ENCODE measurements around the gene SNAPC2. TPM values are rescaled to one million over a fixed set of nuclear protein-coding genes. Genes with fewer than 3 reads are reported as not detected.
"Not testable (repeated sequence)": the region's sequence is repeated elsewhere in the genome, so short reads cannot be mapped to it uniquely, and the experiment has no call there.

Gene SNAPC2
- total RNA-seq, 1 experiment from 2014 or later: 26.6 TPM

GRCh38 chr19:7881910-7882309, 38.2 kb upstream of the SNAPC2 start:
- 0 out of 2 replicates have a peak, but pooled peaks cover 4% of the 10 kb centered on the region for H3K27me3 ChIP-seq (replicated peaks)
- H3K36me3 ChIP-seq: no peaks in the 10 kb centered on the region
- H3K27ac ChIP-seq: no peak overlapping the region
- no peak overlapping the region for H3K4me3 ChIP-seq
- DNase-seq (ENCODE audit: low read depth in 1 of 2, low spot score in 2 of 2): no peak
- no peaks in the 10 kb centered on the region for H3K4me1 ChIP-seq (replicated peaks)
- H3K9me3 ChIP-seq (replicated peaks): no peaks in the 10 kb centered on the region

- H3K27ac ChIP-seq: no peak overlapping the region
- no peaks in the 10 kb centered on the region for H3K36me3 ChIP-seq
- H3K9me3 ChIP-seq (replicated peaks): no peaks in the 10 kb centered on the region
- H3K4me3 ChIP-seq: no peak overlapping the region
- no peaks in the 10 kb centered on the region for H3K27me3 ChIP-seq (replicated peaks)
- DNase-seq (ENCODE audit: low read depth in 1 of 2, low spot score in 2 of 2): no peak
- H3K4me1 ChIP-seq (replicated peaks): peaks cover 1% of the 10 kb centered on the region; the same call in 1 of the 2 replicates
Measured at GRCh38 chr19:7883105-7883504, 37.0 kb upstream of the SNAPC2 start.

GRCh38 chr19:7883796-7884570, 36.2 kb upstream of the SNAPC2 start:
- no peak for DNase-seq (ENCODE audit: low read depth in 1 of 2, low spot score in 2 of 2)
- no peaks in the 10 kb centered on the region for H3K27me3 ChIP-seq (replicated peaks)
- H3K27ac ChIP-seq: no peak overlapping the region

GRCh38 chr19:7885818-7886217, 34.3 kb upstream of the SNAPC2 start:
- no peaks in the 10 kb centered on the region for H3K36me3 ChIP-seq
- no peak overlapping the region for H3K27ac ChIP-seq
- H3K27me3 ChIP-seq (replicated peaks): no peaks in the 10 kb centered on the region
- H3K4me1 ChIP-seq (replicated peaks): peaks cover 9% of the 10 kb centered on the region; the same call in 1 of the 2 replicates
- no peak for DNase-seq (ENCODE audit: low read depth in 1 of 2, low spot score in 2 of 2)
- no peaks in the 10 kb centered on the region for H3K9me3 ChIP-seq (replicated peaks)
- no peak overlapping the region for H3K4me3 ChIP-seq

More at GRCh38 chr19:7883796-7884570, 36.2 kb upstream of the SNAPC2 start:
- no peak overlapping the region for H3K4me3 ChIP-seq
- no peaks in the 10 kb centered on the region for H3K36me3 ChIP-seq
- H3K9me3 ChIP-seq (replicated peaks): no peaks in the 10 kb centered on the region
- H3K4me1 ChIP-seq (replicated peaks): peaks cover 9% of the 10 kb centered on the region; the same call in 1 of the 2 replicates

GRCh38 chr19:7887408-7888144, 32.6 kb upstream of the SNAPC2 start:
- Histone ChIP-seq H3K27ac (no peak overlapping the region), H3K36me3 (no peaks in the 10 kb centered on the region), H3K27me3 (replicated peaks) (no peaks in the 10 kb centered on the region), H3K9me3 (replicated peaks) (no peaks in the 10 kb centered on the region), H3K4me3 (no peak overlapping the region), H3K4me1 (replicated peaks) (peaks cover 9% of the 10 kb centered on the region; the same call in 1 of the 2 replicates)
- no peak for DNase-seq (ENCODE audit: low read depth in 1 of 2, low spot score in 2 of 2)

GRCh38 chr19:7888145-7888825, 31.9 kb upstream of the SNAPC2 start, which contains the start of gene LRRC8E:
LRRC8E (plus strand) TSS chr19:7888510; CDS start chr19:7895604, 7,094 bp downstream.
- H3K4me1 ChIP-seq (replicated peaks): peaks cover 9% of the 10 kb centered on the region; the same call in 1 of the 2 replicates
- H3K9me3 ChIP-seq (replicated peaks): no peaks in the 10 kb centered on the region
- no peaks in the 10 kb centered on the region for H3K27me3 ChIP-seq (replicated peaks)
- DNase-seq (ENCODE audit: low read depth in 1 of 2, low spot score in 2 of 2): peak; percentile 15 to 75
- no peak within 1 kb of the TSS for H3K27ac ChIP-seq
- peak within 1 kb of the TSS; percentile 43 for H3K4me3 ChIP-seq
- H3K36me3 ChIP-seq: no peaks in the 10 kb centered on the region

- no peak for DNase-seq (ENCODE audit: low read depth in 1 of 2, low spot score in 2 of 2)
- Histone ChIP-seq H3K4me1 (replicated peaks) (peaks cover 9% of the 10 kb centered on the region; the same call in 1 of the 2 replicates), H3K27me3 (replicated peaks) (no peaks in the 10 kb centered on the region), H3K36me3 (no peaks in the 10 kb centered on the region), H3K27ac (no peak overlapping the region), H3K4me3 (peak overlapping the region; percentile 43), H3K9me3 (replicated peaks) (no peaks in the 10 kb centered on the region)
Measured at GRCh38 chr19:7888826-7889217, 31.3 kb upstream of the SNAPC2 start.

GRCh38 chr19:7893362-7894101, 26.6 kb upstream of the SNAPC2 start:
- not testable (repeated sequence) for H3K36me3 ChIP-seq; H3K27ac ChIP-seq; DNase-seq (ENCODE audit: low read depth in 1 of 2, low spot score in 2 of 2); H3K9me3 ChIP-seq (replicated peaks); H3K4me1 ChIP-seq (replicated peaks); H3K4me3 ChIP-seq; H3K27me3 ChIP-seq (replicated peaks)

GRCh38 chr19:7894612-7895309, 25.4 kb upstream of the SNAPC2 start:
- Histone ChIP-seq H3K27me3 (replicated peaks) (no peaks in the 10 kb centered on the region), H3K36me3 (no peaks in the 10 kb centered on the region), H3K9me3 (replicated peaks) (no peaks in the 10 kb centered on the region), H3K4me3 (no peak overlapping the region), H3K27ac (no peak overlapping the region), H3K4me1 (replicated peaks) (no peaks in the 10 kb centered on the region)
- DNase-seq (ENCODE audit: low read depth in 1 of 2, low spot score in 2 of 2): no peak

- H3K4me1 ChIP-seq (replicated peaks): no peaks in the 10 kb centered on the region
- H3K4me3 ChIP-seq: no peak overlapping the region
- no peak for DNase-seq (ENCODE audit: low read depth in 1 of 2, low spot score in 2 of 2)
- no peaks in the 10 kb centered on the region for H3K36me3 ChIP-seq
- H3K9me3 ChIP-seq (replicated peaks): no peaks in the 10 kb centered on the region
- H3K27ac ChIP-seq: no peak overlapping the region
- H3K27me3 ChIP-seq (replicated peaks): no peaks in the 10 kb centered on the region
Measured at GRCh38 chr19:7895565-7895964, 24.6 kb upstream of the SNAPC2 start.

GRCh38 chr19:7897292-7897691, 22.8 kb upstream of the SNAPC2 start:
- Histone ChIP-seq H3K4me1 (replicated peaks) (no peaks in the 10 kb centered on the region), H3K9me3 (replicated peaks) (no peaks in the 10 kb centered on the region), H3K4me3 (no peak overlapping the region), H3K36me3 (no peaks in the 10 kb centered on the region), H3K27me3 (replicated peaks) (no peaks in the 10 kb centered on the region), H3K27ac (no peak overlapping the region)
- DNase-seq (ENCODE audit: low read depth in 1 of 2, low spot score in 2 of 2): no peak

GRCh38 chr19:7898967-7899366, 21.2 kb upstream of the SNAPC2 start:
- Histone ChIP-seq H3K27me3 (replicated peaks) (no peaks in the 10 kb centered on the region), H3K36me3 (no peaks in the 10 kb centered on the region), H3K4me3 (no peak overlapping the region), H3K27ac (no peak overlapping the region), H3K4me1 (replicated peaks) (peaks cover 8% of the 10 kb centered on the region), H3K9me3 (replicated peaks) (no peaks in the 10 kb centered on the region)
- DNase-seq (ENCODE audit: low read depth in 1 of 2, low spot score in 2 of 2): no peak

Data from SJSA1 (cell line).